Measurements from ENCODE around the gene CXXC5.

The CXXC5 gene

DNA sequence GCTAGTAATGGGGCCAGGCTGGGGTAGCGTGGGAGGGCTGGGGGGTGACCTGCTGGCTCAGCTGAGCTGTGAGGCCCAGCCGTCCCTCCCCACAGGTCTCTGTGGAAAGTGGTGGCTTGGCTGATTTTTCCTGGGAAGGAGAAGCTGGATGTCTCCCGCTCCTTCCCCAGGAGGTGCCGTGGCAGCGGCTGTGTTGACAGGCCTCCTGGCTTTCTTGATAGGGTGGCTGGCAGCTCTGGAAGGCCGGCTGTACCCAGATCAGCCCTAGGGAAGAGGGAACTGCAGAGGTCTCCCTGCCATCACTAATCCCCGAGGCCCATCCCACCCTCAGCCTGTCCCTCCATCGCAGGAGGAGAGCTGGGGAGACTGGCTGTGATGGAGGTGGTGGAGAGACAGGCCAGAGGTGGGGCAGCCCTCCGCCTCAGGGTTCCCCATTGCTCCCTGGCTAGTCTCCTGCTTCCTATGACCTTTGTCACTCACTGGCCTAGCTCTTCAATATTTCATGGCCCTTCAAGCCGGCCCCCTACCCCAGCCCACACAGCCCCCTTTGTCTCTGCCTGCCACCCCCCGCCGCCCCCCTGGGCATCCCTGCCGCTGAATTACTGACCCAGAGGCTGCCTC lies 6.8 kb downstream of the CXXC5 start:
- Histone ChIP-seq H3K27ac (no peak overlapping the region), H3K36me3 (replicated peaks) (no peaks in the 10 kb centered on the region), H3K27me3 (replicated peaks) (no peaks in the 10 kb centered on the region), H3K4me3 (ENCODE audit: low read depth, low read length) (no peak overlapping the region)
- no peak for DNase-seq
- in situ Hi-C loops (cut with HindIII; ENCODE audit: low pct_ligation_motif_present, low sequenced_read_pairs), result no loop called here
- TF ChIP-seq, protein P1, sequence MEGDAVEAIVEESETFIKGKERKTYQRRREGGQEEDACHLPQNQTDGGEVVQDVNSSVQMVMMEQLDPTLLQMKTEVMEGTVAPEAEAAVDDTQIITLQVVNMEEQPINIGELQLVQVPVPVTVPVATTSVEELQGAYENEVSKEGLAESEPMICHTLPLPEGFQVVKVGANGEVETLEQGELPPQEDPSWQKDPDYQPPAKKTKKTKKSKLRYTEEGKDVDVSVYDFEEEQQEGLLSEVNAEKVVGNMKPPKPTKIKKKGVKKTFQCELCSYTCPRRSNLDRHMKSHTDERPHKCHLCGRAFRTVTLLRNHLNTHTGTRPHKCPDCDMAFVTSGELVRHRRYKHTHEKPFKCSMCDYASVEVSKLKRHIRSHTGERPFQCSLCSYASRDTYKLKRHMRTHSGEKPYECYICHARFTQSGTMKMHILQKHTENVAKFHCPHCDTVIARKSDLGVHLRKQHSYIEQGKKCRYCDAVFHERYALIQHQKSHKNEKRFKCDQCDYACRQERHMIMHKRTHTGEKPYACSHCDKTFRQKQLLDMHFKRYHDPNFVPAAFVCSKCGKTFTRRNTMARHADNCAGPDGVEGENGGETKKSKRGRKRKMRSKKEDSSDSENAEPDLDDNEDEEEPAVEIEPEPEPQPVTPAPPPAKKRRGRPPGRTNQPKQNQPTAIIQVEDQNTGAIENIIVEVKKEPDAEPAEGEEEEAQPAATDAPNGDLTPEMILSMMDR (IDR thresholded peaks at IDR 0.05; ENCODE audit: low read depth, low read length, missing control alignments), result no peak

DNA sequence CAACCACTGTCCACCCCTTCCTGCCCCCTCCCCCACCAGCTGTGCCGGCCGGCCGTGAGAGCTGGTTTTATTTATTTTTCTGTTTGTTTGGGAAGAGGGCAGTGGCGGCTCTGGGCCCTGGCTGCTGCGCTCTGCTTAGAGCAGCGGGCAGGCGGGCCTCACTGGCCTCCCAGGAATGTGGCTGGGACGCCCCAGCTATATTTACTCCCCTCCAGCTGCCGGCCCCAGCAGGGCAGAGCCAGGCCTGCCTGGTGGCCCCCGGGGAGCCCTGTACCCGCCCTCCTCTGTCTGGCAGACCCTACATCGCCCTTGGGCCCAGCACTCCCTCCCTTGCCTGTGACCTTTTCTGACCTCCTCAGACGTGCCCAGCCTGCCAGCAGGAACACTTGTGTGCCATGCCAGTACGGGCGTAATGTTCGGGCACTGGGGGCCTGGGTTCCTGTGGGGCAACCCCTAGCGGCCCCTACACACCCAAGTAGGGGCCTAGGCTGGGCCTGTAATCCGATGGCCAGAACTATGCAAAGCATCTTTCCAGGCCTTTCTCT lies 7.7 kb downstream of the CXXC5 start:
- TF ChIP-seq, protein P1 (IDR thresholded peaks at IDR 0.05; ENCODE audit: low read depth, low read length, missing control alignments), result no peak
- DNase-seq, result no peak
- in situ Hi-C loops (cut with HindIII; ENCODE audit: low pct_ligation_motif_present, low sequenced_read_pairs), result no loop called here
- H3K27ac ChIP-seq, result peak overlapping the region; percentile 39
- no peak overlapping the region for H3K4me3 ChIP-seq (ENCODE audit: low read depth, low read length)
- no peaks in the 10 kb centered on the region for H3K27me3 ChIP-seq (replicated peaks)
- H3K36me3 ChIP-seq (replicated peaks), result no peaks in the 10 kb centered on the region

DNA sequence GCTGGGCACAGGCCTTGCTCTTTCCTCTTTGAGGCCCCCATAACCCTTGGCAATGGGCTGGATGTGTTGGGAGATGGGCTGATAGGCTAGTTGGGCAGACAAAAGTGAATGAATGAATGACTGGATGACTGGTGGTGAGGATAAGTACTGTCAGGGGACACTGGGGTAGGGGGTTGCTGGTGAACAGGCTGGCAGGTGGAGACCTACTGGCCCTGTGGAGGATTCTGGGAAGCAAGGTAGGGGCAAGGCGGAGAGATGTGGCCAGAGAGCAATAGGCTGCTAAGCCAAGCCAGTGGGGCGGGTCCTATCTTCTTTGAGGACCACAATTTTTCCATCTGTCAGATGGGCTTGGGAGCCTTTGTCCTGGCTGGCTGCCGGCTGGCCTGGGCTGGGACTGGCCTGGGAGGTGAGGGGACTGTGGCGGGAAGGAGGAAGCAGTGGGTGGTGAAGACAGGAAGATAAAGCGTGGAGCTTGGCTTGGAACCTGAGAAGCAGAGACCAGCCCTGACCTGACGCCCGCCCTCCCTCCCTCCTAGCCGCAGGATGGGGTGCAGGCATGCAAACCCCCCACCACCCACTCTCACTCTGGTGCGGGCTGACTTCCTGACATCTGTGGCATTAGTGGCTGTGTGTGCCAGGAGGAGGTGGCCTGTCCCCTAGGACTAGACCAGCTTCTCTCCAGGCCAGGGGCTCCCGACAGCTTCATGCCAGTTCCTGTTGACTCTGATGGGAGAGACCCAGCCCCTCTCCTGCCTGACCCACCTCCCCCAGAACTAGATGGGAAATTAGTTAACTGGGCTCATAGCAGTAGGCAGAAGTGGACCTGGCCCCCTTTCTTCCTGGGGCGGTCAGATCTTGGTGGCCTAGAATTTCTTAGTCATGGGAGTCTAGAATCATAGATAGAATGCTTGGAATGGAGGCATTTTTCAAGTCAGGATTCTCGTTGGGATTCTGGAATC lies 9.5 kb downstream of the CXXC5 start:
- H3K4me3 ChIP-seq (ENCODE audit: low read depth, low read length), result no peak overlapping the region
- TF ChIP-seq, protein P1 (IDR thresholded peaks at IDR 0.05; ENCODE audit: low read depth, low read length, missing control alignments), result no peak
- in situ Hi-C loops (cut with HindIII; ENCODE audit: low pct_ligation_motif_present, low sequenced_read_pairs), result no loop called here
- no peaks in the 10 kb centered on the region for H3K36me3 ChIP-seq (replicated peaks)
- peak overlapping the region; percentile 67 for H3K27ac ChIP-seq
- DNase-seq, result no peak
- H3K27me3 ChIP-seq (replicated peaks), result no peaks in the 10 kb centered on the region

DNA sequence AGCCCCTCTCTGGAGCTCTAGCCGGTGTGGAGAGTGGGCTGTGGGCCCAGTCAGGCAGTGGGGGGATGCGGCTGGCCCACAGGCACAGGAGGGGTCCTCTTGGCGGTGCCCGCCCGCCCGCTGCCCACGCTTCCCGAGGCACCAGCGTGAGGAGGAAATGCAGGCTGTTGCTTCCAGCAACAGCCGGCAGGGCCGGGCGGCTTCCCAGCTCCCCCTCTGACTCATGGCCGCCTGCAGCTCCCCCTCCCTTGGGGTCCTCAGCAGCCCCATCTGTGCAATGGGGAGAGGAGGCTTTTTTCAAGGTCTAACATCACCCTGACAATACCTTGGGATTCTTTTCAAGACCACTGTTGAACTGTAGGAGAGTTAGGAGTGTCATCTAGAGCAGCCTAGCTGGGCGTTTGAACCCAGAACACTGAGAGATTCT lies 10.4 kb downstream of the CXXC5 start:
- H3K36me3 ChIP-seq (replicated peaks), result no peaks in the 10 kb centered on the region
- no peak overlapping the region for H3K4me3 ChIP-seq (ENCODE audit: low read depth, low read length)
- TF ChIP-seq, protein P1 (IDR thresholded peaks at IDR 0.05; ENCODE audit: low read depth, low read length, missing control alignments), result peak; percentile 52
- DNase-seq, result no peak
- in situ Hi-C loops (cut with HindIII; ENCODE audit: low pct_ligation_motif_present, low sequenced_read_pairs), result no loop called here
- H3K27ac ChIP-seq, result peak overlapping the region; percentile 67
- H3K27me3 ChIP-seq (replicated peaks), result no peaks in the 10 kb centered on the region

DNA sequence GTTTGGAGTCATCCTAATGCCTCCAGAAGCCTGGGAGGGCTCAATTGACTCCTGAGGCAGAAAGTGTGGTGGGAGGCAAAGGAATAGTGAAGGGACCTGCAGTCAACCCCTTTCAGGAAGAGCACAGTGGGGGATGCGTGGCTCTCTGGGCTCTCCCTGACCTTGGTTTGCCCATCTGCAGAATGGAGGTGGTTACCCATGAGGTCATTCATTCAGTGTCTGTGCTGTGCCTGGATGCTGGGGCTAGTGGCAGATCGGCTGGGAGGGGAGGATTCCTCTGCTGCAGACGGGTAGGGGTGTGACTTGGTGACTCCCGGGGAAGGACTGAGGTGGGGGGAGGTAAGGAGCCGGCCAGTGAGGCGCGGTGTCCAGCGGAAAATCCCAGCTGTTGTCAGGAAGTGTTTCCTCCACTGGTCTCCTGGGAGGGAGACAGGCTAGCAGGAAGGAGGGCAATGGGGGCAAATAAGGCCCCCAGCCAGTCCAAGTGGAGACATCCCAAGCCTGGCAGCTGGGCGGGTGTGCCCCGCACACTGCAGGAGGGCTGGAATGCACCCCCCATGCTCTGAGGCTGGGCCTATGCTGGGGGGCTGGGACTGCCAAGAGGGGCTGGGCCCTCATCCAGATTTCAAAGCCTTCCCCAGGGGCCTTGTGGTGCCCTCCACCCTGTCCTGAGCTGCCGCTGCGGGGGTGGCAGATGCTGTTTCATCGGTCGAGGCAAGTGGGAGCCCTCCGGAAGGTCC lies 10.9 kb downstream of the CXXC5 start:
- TF ChIP-seq, protein P1 (IDR thresholded peaks at IDR 0.05; ENCODE audit: low read depth, low read length, missing control alignments), result no peak
- Histone ChIP-seq H3K27me3 (replicated peaks) (no peaks in the 10 kb centered on the region), H3K4me3 (ENCODE audit: low read depth, low read length) (peak overlapping the region; percentile 20), H3K27ac (peak overlapping the region; percentile 67), H3K36me3 (replicated peaks) (no peaks in the 10 kb centered on the region)
- in situ Hi-C loops (cut with HindIII; ENCODE audit: low pct_ligation_motif_present, low sequenced_read_pairs), result no loop called here
- peak; percentile 63 for DNase-seq
